Testis (tissue), 2 donors: ENCODE measurements around the gene LRRC26.

ENCODE experiments used
- CTCF ChIP-seq, 3 experiments: fragments of 450-650 bp in 2 of 3; fragments of 200-600 bp in 1 of 3; sonication (generic) in 1 of 3; IDR thresholded peaks; one replicate each; pipeline ENCODE4 v1.5.1; 2016 to 2019; ENCODE audit warnings: antibody characterized with exemption in 3 of 3, mild to moderate bottlenecking in 2 of 3, moderate library complexity in 1 of 3
- POLR2A ChIP-seq: fragments of 450-650 bp; IDR thresholded peaks from one replicate; pipeline ENCODE4 v1.6.1; 2017; ENCODE audit warnings: antibody characterized with exemption, mild to moderate bottlenecking, moderate library complexity

- no peak for TF ChIP-seq CTCF (IDR thresholded peaks at IDR 0.05)
- TF ChIP-seq POLR2A = no peak
These were observed 19.8 kb downstream of the LRRC26 start for GRCh38 chr9:137149942-137150616.
